Measurements from ENCODE around the gene AGAP1. TPM values are rescaled to one million over a fixed set of nuclear protein-coding genes. Genes with fewer than 3 reads are reported as not detected.

AGAP1 gene
- total RNA-seq, 1 experiment from 2014 or later: 18.3 TPM

GRCh38 chr2:235921508-235922191 lies 427.8 kb downstream of the AGAP1 start:
- DNase-seq (ENCODE audit: extremely low read depth, low read depth): no peak

GRCh38 chr2:235922839-235923238 lies 429.0 kb downstream of the AGAP1 start:
- no peak for DNase-seq (ENCODE audit: extremely low read depth, low read depth)

GRCh38 chr2:235923859-235924674 lies 430.2 kb downstream of the AGAP1 start:
- no peak for DNase-seq (ENCODE audit: extremely low read depth, low read depth)

- no peak for DNase-seq (ENCODE audit: extremely low read depth, low read depth)
Observed at GRCh38 chr2:235924675-235925063, 430.8 kb downstream of the AGAP1 start.

- DNase-seq (ENCODE audit: extremely low read depth, low read depth): no peak
Observed at GRCh38 chr2:235925250-235925919, 431.5 kb downstream of the AGAP1 start.

- no peak for DNase-seq (ENCODE audit: extremely low read depth, low read depth)
Observed at GRCh38 chr2:235926229-235926628, 432.4 kb downstream of the AGAP1 start.

GRCh38 chr2:235928751-235929370 lies 435.0 kb downstream of the AGAP1 start:
- DNase-seq (ENCODE audit: extremely low read depth, low read depth): no peak

GRCh38 chr2:235930701-235931100 lies 436.9 kb downstream of the AGAP1 start:
- no peak for DNase-seq (ENCODE audit: extremely low read depth, low read depth)

- DNase-seq (ENCODE audit: extremely low read depth, low read depth): no peak
Observed at GRCh38 chr2:235931676-235932075, 437.8 kb downstream of the AGAP1 start.

- no peak for DNase-seq (ENCODE audit: extremely low read depth, low read depth)
Observed at GRCh38 chr2:235934059-235934773, 440.4 kb downstream of the AGAP1 start.

- DNase-seq (ENCODE audit: extremely low read depth, low read depth): no peak
Observed at GRCh38 chr2:235934774-235935484, 441.1 kb downstream of the AGAP1 start.

GRCh38 chr2:235935773-235936172 lies 441.9 kb downstream of the AGAP1 start:
- DNase-seq (ENCODE audit: extremely low read depth, low read depth): no peak

- no peak for DNase-seq (ENCODE audit: extremely low read depth, low read depth)
Observed at GRCh38 chr2:235936493-235936892, 442.6 kb downstream of the AGAP1 start.

GRCh38 chr2:235937087-235937486 lies 443.2 kb downstream of the AGAP1 start:
- no peak for DNase-seq (ENCODE audit: extremely low read depth, low read depth)

GRCh38 chr2:235937526-235937925 lies 443.7 kb downstream of the AGAP1 start:
- no peak for DNase-seq (ENCODE audit: extremely low read depth, low read depth)

- DNase-seq (ENCODE audit: extremely low read depth, low read depth): no peak
Observed at GRCh38 chr2:235937936-235938335, 444.1 kb downstream of the AGAP1 start.

GRCh38 chr2:235938611-235939010 lies 444.8 kb downstream of the AGAP1 start:
- no peak for DNase-seq (ENCODE audit: extremely low read depth, low read depth)

- DNase-seq (ENCODE audit: extremely low read depth, low read depth): no peak
Observed at GRCh38 chr2:235939471-235939870, 445.6 kb downstream of the AGAP1 start.

GRCh38 chr2:235940330-235940729 lies 446.5 kb downstream of the AGAP1 start:
- peak; percentile 38 for DNase-seq (ENCODE audit: extremely low read depth, low read depth)

GRCh38 chr2:235944591-235944990 lies 450.7 kb downstream of the AGAP1 start:
- DNase-seq (ENCODE audit: extremely low read depth, low read depth): no peak
